ENCODE data around the gene OTOR.

Gene OTOR

DNA sequence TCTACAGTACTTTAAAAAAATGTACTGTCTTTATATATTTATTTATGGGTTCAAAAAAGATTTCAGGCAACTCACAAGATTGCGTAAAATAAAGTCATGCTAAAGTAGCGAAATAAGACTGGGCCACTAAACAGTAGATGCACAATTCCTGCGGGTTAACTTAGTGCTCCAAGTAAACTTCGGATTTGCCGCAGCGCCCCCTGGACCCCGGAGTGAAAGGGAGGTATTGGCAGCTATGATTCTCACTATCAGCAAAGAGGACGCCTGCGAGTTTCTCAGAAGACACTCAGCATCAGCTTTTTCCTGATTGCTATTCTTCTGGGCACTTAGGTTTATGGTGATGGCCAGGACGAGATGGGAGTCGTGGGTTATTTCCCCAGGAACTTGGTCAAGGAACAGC is 1.4 kb downstream of the OTOR start:
- intact Hi-C loops (cut with DNase I; ENCODE audit: low total_unique reads) = no loop called here
- Histone ChIP-seq H3K4me1 (no peaks in the 10 kb centered on the region), H3K36me3 (no peaks in the 10 kb centered on the region), H3K27me3 (peaks cover 0 to 5% of the 10 kb centered on the region in 2 donors), H3K4me3 (no peak overlapping the region), H3K27ac (no peak overlapping the region), H3K9me3 (no peaks in the 10 kb centered on the region)
- TF ChIP-seq, protein P1, sequence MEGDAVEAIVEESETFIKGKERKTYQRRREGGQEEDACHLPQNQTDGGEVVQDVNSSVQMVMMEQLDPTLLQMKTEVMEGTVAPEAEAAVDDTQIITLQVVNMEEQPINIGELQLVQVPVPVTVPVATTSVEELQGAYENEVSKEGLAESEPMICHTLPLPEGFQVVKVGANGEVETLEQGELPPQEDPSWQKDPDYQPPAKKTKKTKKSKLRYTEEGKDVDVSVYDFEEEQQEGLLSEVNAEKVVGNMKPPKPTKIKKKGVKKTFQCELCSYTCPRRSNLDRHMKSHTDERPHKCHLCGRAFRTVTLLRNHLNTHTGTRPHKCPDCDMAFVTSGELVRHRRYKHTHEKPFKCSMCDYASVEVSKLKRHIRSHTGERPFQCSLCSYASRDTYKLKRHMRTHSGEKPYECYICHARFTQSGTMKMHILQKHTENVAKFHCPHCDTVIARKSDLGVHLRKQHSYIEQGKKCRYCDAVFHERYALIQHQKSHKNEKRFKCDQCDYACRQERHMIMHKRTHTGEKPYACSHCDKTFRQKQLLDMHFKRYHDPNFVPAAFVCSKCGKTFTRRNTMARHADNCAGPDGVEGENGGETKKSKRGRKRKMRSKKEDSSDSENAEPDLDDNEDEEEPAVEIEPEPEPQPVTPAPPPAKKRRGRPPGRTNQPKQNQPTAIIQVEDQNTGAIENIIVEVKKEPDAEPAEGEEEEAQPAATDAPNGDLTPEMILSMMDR (IDR thresholded peaks at IDR 0.05) = no peak
- DNase-seq = no peak

DNA sequence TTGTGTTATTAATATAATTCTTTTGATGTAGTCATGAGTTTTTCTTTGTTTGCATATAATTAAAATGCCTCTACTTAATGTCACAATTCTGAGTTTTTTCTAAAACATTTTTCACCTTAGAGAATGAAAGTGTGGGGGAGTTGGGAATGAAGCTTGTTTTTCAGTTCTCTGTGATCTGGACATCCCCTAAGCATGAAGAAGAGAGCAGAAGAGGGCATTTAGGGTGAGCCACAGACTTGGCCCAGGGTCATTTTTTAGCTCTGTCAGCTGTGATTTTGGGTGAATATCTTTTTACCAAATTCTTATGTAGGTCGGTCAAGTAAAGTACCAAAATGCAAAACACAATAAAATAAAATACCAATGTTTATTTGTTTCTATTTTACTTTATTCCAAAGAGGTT is 3.9 kb downstream of the OTOR start:
- Histone ChIP-seq H3K36me3 (no peaks in the 10 kb centered on the region), H3K27me3 (peaks cover 0 to 5% of the 10 kb centered on the region in 2 donors), H3K9me3 (no peaks in the 10 kb centered on the region), H3K4me3 (no peak overlapping the region), H3K27ac (no peak overlapping the region), H3K4me1 (no peaks in the 10 kb centered on the region)
- TF ChIP-seq, protein P1 (IDR thresholded peaks at IDR 0.05) = no peak
- intact Hi-C loops (cut with DNase I; ENCODE audit: low total_unique reads) = loop anchor here (10.0 kb wide), 1 partner anchor 237 kb away; no protein-coding TSS in a partner anchor
- DNase-seq = no peak

DNA sequence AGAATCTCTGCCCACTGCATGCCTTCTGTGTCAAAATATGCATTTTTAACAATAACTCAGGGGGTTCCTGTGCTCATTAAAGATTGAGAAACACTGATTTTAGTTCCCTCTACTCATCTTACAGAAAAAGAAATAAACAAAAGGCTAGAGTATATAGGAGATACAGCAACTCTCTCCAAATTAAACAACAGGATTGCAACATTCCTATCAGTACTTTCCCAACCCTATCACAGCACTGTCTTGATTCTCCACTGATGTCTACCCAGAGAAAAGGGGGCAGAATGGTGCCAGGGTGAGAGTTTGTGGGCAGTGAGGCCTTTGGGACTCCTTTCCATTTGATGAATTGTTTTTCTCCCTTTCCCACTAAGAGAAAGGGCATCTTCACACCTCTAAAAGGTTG is 4.7 kb downstream of the OTOR start:
- Histone ChIP-seq H3K4me1 (no peaks in the 10 kb centered on the region), H3K27ac (no peak overlapping the region), H3K36me3 (no peaks in the 10 kb centered on the region), H3K27me3 (peaks cover 0 to 5% of the 10 kb centered on the region in 2 donors), H3K4me3 (no peak overlapping the region), H3K9me3 (no peaks in the 10 kb centered on the region)
- no peak for DNase-seq
- intact Hi-C loops (cut with DNase I; ENCODE audit: low total_unique reads) = loop anchor here (10.0 kb wide), 1 partner anchor 238 kb away; no protein-coding TSS in a partner anchor
- TF ChIP-seq, protein P1 (IDR thresholded peaks at IDR 0.05) = no peak

DNA sequence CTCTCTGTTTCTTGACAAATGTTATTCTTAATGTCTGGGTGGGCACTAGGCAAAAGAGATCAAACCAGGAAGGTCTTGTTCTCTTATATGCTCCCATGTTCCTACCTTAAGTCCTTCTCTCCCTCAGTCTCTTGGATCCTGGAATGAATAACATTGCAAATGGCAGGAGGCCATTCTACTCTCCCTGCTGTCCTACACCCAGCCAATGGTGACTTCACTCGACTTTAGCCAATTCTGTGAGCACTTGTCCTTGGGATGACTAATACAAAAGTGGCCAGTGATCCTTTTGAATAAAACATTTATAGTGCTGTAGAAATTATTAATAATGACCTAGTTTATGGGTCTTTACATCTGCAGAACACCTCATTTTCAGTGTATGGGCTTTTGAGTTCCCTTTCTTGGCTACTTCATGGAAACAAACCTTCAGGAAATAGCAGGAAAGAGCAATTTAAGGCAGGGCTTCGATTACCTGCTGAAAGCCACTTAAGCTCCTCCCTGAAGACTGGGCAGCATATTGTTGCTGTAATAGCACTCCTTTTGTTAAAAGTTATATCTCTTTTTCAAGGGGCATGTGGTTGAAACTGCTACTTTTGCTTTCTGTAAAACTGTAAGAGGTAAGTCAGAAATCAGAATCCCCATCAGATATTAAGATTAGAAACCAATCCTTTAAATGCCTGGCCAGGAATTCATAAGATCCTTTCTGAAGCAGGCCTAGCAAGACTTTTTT is 10.5 kb downstream of the OTOR start:
- H3K36me3 ChIP-seq = no peaks in the 10 kb centered on the region
- DNase-seq = no peak
- no peak overlapping the region for H3K4me3 ChIP-seq
- H3K27ac ChIP-seq = no peak overlapping the region
- intact Hi-C loops (cut with DNase I; ENCODE audit: low total_unique reads) = loop anchor here (10.0 kb wide), 1 partner anchor 244 kb away; no protein-coding TSS in a partner anchor
- TF ChIP-seq, protein P1 (IDR thresholded peaks at IDR 0.05) = no peak
- no peaks in the 10 kb centered on the region for H3K4me1 ChIP-seq
- H3K9me3 ChIP-seq = no peaks in the 10 kb centered on the region
- peaks cover 0 to 4% of the 10 kb centered on the region in 2 donors for H3K27me3 ChIP-seq

DNA sequence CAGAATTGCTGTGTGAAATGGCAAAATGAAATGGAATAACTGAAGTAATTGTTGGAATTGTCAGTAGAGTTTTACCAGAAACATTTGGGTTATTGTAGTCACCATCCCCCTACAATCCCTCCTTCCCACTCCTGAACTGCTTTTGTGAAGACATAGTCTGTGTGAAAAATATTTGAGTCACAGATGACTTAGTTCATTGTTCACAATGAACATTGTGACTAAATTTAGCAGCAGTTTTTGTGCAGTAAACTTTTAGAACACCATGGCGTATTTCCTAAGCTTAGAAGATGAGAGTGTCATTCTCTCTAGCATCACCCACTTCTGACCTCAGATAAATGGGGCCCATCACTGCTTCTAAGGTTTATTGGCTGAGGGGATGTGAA is 11.0 kb downstream of the OTOR start:
- no peaks in the 10 kb centered on the region for H3K36me3 ChIP-seq
- no peak overlapping the region for H3K4me3 ChIP-seq
- H3K27me3 ChIP-seq = no peaks in the 10 kb centered on the region
- H3K9me3 ChIP-seq = no peaks in the 10 kb centered on the region
- intact Hi-C loops (cut with DNase I; ENCODE audit: low total_unique reads) = loop anchor here (10.0 kb wide), 1 partner anchor 244 kb away; no protein-coding TSS in a partner anchor
- no peaks in the 10 kb centered on the region for H3K4me1 ChIP-seq
- TF ChIP-seq, protein P1 (IDR thresholded peaks at IDR 0.05) = no peak
- DNase-seq = no peak
- no peak overlapping the region for H3K27ac ChIP-seq

Data from tibial artery (tissue), 4 donors.